Skeletal muscle satellite cell (primary cell): Measurements from ENCODE around the gene STAT3. TPM values are rescaled to one million over a fixed set of nuclear protein-coding genes. Genes with fewer than 3 reads are reported as not detected.

Experiments used
- H3K27me3 ChIP-seq: 2 replicates; pipeline ENCODE4 v1.7.0; 2013; ENCODE audit warnings: low read length; ENCODE audit not compliant: control insufficient read depth, insufficient read depth
- H3K36me3 ChIP-seq: 2 replicates; pipeline ENCODE4 v1.7.0; 2013; ENCODE audit warnings: mild to moderate bottlenecking, control low read depth, low read length; ENCODE audit not compliant: insufficient read depth
- H3K4me1 ChIP-seq: 2 replicates; pipeline ENCODE4 v1.7.0; 2013; ENCODE audit warnings: low read length; ENCODE audit not compliant: control insufficient read depth, insufficient read depth
- H3K4me2 ChIP-seq: 2 replicates; pipeline ENCODE4 v1.7.0; 2013; ENCODE audit warnings: mild to moderate bottlenecking, low read length
- H3K4me3 ChIP-seq: 2 replicates; pipeline ENCODE4 v1.7.0; 2013; ENCODE audit warnings: low read length
- H3K9ac ChIP-seq: 2 replicates; pipeline ENCODE4 v1.7.0; 2013; ENCODE audit warnings: mild to moderate bottlenecking, low read depth, low read length, moderate library complexity
- H3K9me3 ChIP-seq: replicated peaks from 2 replicates; pipeline ENCODE4 v1.7.0; 2013; ENCODE audit warnings: mild to moderate bottlenecking, control low read depth, low read length
- total RNA-seq: library from RNA; depleted of rRNA; stranded (reverse); fragments of >200 nt; gene quantifications from 2 replicates; pipeline ENCODE4 v1.2.3, GENCODE V29; 2012; rRNA removed

Gene STAT3
- 67.7 and 76.2 TPM in 2 replicates for total RNA-seq

DNA sequence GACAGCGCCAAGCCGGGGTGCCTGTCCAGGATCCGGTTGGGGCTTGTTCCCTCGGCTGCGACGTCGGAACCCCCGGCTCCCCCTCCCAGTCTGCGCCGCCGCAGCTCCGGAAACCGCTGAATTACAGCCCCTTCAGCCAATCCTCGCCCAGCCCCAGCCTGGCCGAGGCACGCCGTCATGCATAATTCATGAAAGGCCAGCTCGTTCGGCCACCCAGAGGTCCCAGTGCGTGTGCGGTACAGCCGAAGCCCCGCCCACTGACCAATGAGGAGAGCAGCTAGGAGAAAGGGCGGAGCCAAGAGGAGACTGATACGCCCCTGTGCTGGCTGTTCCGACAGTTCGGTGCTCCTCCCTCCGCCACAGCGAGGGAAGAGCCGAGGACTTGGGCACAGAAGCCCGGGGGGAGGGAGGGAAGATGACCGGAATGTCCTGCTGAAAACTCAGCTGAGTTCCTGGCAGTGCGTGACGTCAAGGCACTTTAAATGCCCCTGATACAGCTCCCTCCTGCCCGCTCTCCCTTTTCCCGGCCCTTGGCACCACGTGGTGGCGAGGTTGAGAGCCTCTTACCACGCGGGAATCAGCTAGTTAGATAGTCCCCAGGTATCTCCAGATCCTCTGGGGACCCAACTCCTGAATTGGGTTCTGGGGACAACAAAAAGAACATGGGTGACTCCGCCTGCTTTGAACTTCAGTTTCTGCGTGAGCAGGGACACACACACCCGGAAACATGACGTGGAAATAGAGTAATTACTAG is at the start of gene STAT3:
TSS of gene STAT3 (minus strand) at position 62 of the 754 bp plus-strand sequence. CDS start 39,926 bp downstream, outside the sequence.
- Histone ChIP-seq H3K4me3 (peak within 1 kb of the TSS; percentile 84), H3K36me3 (no peaks in the 10 kb centered on the region), H3K4me1 (peaks cover 18% of the 10 kb centered on the region), H3K9me3 (no peaks in the 10 kb centered on the region), H3K9ac (peak within 1 kb of the TSS; percentile 91), H3K4me2 (peak within 1 kb of the TSS; percentile 88), H3K27me3 (no peaks in the 10 kb centered on the region)

DNA sequence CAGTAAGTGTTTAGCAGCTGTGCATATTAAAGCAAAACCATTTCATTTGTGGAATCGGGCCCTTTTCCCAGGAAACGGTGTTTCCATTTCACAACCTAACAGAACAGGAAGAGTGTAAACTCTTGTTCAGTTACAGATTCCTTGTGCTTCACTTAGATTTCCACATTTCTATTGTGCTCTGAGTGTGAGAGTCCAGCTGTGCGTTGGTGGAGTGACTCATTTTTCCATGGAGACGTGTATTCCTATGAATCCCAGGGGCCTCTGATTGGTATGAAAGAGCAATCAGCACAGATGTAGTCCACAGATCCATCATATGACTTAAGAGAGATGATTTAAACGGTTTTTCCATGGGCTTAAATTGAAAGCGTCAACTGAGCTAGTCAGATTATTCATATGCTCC is 48.1 kb upstream of the STAT3 start:
- Histone ChIP-seq H3K36me3 (no peaks in the 10 kb centered on the region), H3K4me3 (peak overlapping the region; percentile 32), H3K4me2 (peak overlapping the region; percentile 58), H3K9me3 (no peaks in the 10 kb centered on the region), H3K9ac (no peak overlapping the region), H3K4me1 (peaks cover 10% of the 10 kb centered on the region), H3K27me3 (no peaks in the 10 kb centered on the region)

DNA sequence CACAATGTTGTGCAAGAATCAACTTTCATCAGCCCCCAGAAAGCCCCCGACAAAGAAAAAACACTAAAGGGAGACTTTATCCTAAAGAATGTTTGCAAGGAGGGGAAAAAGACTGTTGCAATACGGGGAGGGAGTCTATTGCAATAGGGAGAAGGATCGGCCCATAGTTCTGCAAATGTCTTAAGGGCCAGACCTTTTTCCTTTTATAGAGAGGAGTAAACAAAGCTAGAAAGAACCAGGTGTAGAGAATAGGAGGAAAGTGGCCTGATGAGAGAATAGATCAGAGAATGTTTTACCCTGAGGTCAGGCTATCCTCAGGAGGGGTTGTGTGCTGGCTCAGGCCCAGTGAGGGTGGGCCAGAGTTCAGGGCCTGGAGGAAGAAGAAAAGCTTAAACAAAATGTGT is 43.5 kb upstream of the STAT3 start:
- Histone ChIP-seq H3K4me3 (no peak overlapping the region), H3K9me3 (no peaks in the 10 kb centered on the region), H3K36me3 (no peaks in the 10 kb centered on the region), H3K4me1 (peaks cover 17% of the 10 kb centered on the region), H3K4me2 (no peak overlapping the region), H3K27me3 (no peaks in the 10 kb centered on the region), H3K9ac (no peak overlapping the region)

DNA sequence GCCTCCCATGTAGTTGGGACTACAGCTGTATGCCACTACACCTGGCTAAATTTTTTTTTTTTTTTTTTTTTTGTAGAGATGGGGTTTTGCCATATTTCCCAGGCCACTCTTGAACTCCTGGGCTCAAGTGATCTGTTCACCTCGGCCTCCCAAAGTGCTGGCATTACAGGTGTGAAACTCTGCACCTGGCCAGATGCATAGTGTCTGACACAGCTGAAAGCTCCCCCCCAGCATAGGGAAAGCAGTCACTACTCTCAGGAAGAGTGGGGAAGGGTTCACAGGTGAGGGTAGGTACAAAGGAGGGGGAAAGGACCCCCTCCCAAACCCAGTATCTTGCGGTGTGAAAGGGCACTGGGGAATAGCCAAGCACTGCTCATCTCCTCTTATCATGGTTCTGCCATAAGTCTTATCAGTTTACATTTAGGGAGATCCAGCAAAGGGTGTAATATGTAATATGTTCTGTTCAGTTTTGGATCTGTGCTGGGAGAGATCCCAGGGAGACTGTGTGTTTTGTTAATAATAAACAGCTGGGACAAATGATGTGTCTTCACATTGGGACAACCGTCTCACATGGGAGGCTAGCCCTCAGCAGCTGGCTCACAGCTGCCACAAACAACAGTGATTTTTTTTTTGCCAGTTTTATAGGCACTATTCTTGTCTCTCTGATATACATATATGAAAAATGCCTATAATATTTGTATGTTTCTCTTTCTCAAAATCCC is 41.6 kb upstream of the STAT3 start:
- Histone ChIP-seq H3K9me3 (no peaks in the 10 kb centered on the region), H3K4me1 (peaks cover 13% of the 10 kb centered on the region), H3K4me3 (no peak overlapping the region), H3K4me2 (no peak overlapping the region), H3K36me3 (no peaks in the 10 kb centered on the region), H3K27me3 (no peaks in the 10 kb centered on the region), H3K9ac (no peak overlapping the region)

DNA sequence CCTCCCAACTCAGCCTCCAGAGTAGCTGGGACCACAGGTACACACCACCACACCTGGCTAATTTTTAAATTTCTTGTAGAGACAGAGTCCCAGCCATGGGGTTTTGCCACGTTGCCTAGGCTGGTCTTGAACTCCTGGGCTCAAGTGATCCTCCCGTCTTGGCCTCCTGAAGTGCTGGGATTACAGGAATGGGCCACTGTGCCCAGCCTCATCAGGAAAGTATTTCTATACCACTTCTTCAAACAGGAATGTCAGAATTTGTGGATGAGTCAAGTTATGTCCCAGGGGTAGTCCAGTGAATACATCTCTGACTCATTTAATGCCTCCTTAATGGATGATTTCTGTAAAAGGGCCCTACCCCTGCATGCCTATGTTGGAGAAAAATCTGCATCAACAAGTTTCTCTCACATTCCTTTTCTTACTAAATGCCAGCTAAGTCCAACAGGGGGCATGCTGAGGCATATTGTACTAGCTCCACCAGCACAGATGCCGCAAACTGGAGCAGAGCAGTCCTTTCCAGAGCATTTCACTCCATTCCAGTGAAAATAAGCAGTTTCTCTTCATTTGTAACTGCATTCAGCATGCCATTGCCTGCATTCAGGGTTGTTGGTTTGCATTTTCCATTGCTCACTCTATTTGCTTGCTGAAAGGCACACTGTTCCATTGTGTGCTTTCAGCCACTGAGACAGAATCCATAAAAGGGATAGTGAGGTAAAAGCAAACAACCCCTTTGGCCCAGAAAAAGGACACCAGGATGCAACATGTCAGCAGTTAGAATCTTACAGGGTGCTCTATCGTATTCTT is 40.1 kb upstream of the STAT3 start:
- H3K9ac ChIP-seq: peak overlapping the region; percentile 35
- H3K36me3 ChIP-seq: no peaks in the 10 kb centered on the region
- H3K27me3 ChIP-seq: no peaks in the 10 kb centered on the region
- H3K9me3 ChIP-seq: no peaks in the 10 kb centered on the region
- no peak overlapping the region for H3K4me3 ChIP-seq
- H3K4me1 ChIP-seq: peaks cover 18% of the 10 kb centered on the region
- peak overlapping the region; percentile 29 for H3K4me2 ChIP-seq

DNA sequence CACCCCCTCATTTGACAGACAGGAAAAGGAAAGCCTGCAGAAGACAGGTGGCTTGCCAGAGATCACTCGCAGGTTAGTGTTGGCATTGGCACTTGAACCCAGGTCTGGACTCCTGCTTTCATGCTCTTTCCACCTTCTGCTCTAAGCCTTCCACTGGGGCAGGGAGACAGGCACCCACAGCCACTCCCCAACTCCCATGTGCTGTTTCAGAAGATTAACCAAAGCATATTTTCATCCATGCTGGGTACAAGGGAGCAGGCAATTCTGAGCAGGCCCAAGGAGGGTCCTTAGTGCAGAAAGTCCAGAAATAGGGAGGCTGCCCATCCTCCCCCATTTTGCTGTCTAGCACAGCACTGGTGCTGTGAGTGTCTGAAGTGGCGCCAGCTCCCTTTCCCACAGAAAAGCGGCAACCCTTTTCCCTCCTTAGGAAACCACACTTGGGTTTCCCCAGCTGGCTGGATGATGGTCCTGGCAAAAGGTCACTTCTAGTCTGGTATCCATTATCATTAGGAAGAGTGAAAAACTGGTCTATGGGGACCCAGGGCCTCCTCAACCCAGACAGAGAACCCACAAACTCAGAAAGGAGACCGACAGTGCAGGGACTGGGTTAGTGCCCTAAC is 36.9 kb upstream of the STAT3 start:
- Histone ChIP-seq H3K36me3 (peaks cover 8% of the 10 kb centered on the region), H3K9me3 (no peaks in the 10 kb centered on the region), H3K4me1 (peaks cover 28% of the 10 kb centered on the region), H3K4me3 (no peak overlapping the region), H3K27me3 (no peaks in the 10 kb centered on the region), H3K4me2 (no peak overlapping the region), H3K9ac (no peak overlapping the region)

DNA sequence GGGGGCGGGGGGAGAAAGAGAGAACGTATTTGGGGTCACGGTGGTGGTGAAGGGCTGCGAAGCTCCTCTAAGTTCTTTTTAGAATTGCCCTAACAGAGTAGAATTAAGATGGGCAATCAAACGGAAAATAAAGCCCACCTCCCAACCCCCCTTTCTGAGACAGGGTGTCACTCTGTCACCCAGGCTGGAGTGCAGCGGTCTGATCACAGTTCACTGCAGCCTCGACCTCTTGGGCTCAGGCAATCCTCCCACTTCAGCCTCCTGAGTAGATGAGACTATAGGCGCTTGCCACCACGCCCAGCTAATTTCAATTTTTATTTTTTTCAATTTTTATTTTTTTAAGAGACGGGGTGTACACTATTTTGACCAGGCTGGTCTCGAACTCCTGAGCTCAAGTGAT is 35.5 kb upstream of the STAT3 start:
- Histone ChIP-seq H3K36me3 (peaks cover 8% of the 10 kb centered on the region), H3K27me3 (no peaks in the 10 kb centered on the region), H3K9ac (peak overlapping the region; percentile 98), H3K4me3 (peak overlapping the region; percentile 100), H3K4me2 (peak overlapping the region; percentile 83), H3K4me1 (peaks cover 36% of the 10 kb centered on the region), H3K9me3 (no peaks in the 10 kb centered on the region)

DNA sequence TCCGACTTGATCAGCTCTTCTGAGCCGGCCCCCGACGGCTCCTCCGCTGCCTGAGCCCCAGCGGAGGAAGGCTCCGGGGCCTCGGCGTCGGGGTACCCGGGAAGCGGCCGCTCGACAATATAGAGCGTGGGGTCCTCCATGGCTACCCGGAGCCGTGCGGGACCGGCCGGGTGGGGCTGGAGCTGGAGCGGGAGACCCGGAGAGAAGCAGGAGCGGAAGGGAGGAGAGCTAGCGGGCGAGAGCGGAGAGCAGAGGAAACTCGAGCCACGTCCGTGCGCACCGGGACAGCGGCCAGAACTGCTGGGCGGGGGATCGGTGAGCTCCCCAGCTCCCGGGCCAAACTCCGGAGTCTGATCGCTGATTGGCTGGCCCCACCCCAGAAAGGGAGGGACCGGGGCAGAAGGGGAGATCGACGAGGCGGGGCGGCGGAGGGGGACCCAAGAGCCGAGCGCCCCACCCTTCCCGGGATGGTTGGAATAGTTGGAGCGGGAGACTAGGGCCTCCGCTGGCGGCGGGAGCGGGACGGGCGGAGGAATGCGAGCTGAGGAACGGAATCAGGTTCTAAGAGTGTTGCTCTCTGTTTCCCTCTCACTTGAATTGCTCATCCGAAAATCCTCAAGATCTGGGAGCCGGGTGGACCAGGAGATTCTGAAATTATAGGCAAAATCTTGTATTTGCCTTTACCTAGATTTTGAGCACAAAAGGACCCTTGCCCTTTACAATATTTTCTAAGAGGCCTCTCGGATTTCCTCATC is 34.9 kb upstream of the STAT3 start, which contains the start of gene CAVIN1:
TSS of gene CAVIN1 (minus strand) at position 299 of the 755 bp plus-strand sequence. CDS start at position 140, 159 bp downstream.
- peaks cover 8% of the 10 kb centered on the region for H3K36me3 ChIP-seq
- peak within 1 kb of the TSS; percentile 98 for H3K9ac ChIP-seq
- peak within 1 kb of the TSS; percentile 100 for H3K4me3 ChIP-seq
- H3K9me3 ChIP-seq: no peaks in the 10 kb centered on the region
- H3K4me2 ChIP-seq: peak within 1 kb of the TSS; percentile 83
- no peaks in the 10 kb centered on the region for H3K27me3 ChIP-seq
- peaks cover 32% of the 10 kb centered on the region for H3K4me1 ChIP-seq

DNA sequence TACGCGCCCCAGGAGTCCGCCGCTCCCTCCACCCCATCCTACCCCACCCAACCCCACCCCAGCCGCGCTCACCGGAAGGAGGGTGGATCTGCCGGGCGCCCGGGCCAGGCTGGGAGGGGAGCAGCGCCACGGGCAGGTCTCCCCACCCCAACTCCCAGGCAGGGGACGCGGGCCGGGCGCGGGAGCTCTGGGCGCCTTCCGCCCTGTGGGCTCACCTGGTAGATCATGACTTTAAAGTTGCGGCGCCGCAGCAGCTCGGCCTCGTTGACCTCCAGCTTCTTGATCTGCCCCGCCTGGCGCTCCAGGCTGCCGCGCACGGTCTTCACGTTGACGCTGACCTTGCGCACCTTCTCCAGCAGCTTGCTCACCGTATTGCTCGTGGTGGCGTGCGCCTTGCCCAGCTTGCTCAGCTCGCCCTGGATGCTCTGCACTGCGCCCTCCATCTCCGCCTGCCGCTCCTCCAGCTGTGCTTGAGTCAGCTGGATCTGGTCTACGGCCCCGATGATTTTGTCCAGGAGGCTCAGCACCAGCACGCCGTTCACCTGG is 34.2 kb upstream of the STAT3 start:
- Histone ChIP-seq H3K9ac (peak overlapping the region; percentile 98), H3K9me3 (no peaks in the 10 kb centered on the region), H3K27me3 (no peaks in the 10 kb centered on the region), H3K4me2 (peak overlapping the region; percentile 83), H3K4me3 (peak overlapping the region; percentile 100), H3K4me1 (peaks cover 27% of the 10 kb centered on the region), H3K36me3 (peaks cover 12% of the 10 kb centered on the region)
